Measurements from ENCODE around the gene INPP5D. TPM values are rescaled to one million over a fixed set of nuclear protein-coding genes. Genes with fewer than 3 reads are reported as not detected.
A peak's percentile ranks its signal among the peaks of the same experiment; 100 is the strongest.

Gene INPP5D
- total RNA-seq, 2 experiments from 2014 or later, result 79.5 to 92.6 TPM

DNA sequence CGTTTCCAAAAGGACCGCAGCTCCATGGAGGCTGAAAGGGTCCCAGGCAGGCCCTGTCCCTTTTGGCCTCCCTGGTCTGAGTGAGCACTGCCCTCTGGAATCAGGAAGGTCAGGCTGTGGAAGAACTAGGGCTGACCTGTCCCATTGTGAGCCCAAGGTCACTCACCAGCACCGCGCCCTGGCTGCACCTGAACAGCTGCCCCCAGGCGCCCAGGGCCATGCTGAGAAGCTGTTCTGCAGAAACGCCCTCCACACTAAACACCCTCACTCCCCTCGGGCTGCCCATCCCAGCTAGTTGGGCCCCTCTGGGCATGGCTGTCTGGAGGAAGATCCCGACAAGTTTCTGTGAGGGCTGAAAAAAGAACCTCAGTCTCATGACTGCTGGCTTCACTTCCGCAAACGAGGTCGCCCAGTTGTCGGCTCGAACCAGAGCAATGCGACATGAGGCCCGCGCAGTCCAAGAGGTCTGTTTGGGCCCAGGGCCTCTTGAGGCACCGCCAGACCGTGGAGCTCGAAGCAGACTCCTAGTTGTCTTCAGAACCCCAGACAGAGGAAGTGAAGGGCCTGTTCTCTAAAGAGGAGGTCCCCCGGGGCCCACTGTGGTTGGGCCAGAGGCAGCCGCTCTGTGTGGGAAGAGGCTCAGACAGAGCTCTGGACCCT lies 64.4 kb downstream of the INPP5D start:
- no peak for TF ChIP-seq CTCF (conservative IDR thresholded peaks at IDR 0.05; ENCODE audit: low read length)
- TF ChIP-seq EZH2phosphoT487 (IDR thresholded peaks at IDR 0.05; ENCODE audit: borderline replicate concordance, low read depth, low read length), result no peak
- Histone ChIP-seq H3K27ac (ENCODE audit: low read depth, low read length, poor library complexity, severe bottlenecking) (peak overlapping the region; percentile 80), H2AFZ (ENCODE audit: low read length) (peak overlapping the region; percentile 62; the same call in 1 of the 2 replicates), H3K4me3 (ENCODE audit: low read depth, low read length, poor library complexity, severe bottlenecking) (peak overlapping the region; percentile 57), H3K4me1 (ENCODE audit: insufficient read depth, low read length, poor library complexity, severe bottlenecking) (peaks cover 22% of the 10 kb centered on the region), H3K79me2 (ENCODE audit: insufficient read depth, low read depth, low read length) (peaks cover 6% of the 10 kb centered on the region; the same call in 1 of the 2 replicates), H3K9me2 (ENCODE audit: insufficient read depth, low read length) (no peaks in the 10 kb centered on the region), H3K9me3 (ENCODE audit: low read length) (no peaks in the 10 kb centered on the region), H4K20me1 (ENCODE audit: insufficient read depth, low read length) (no peaks in the 10 kb centered on the region), H3K4me2 (ENCODE audit: low read length) (peak overlapping the region; percentile 96), H3K36me3 (ENCODE audit: insufficient read depth, low read length) (peaks cover 75% of the 10 kb centered on the region)
- intact Hi-C loops (cut with micrococcal nuclease; ENCODE audit: unreplicated experiment), result loop anchor here (2.0 kb wide), 2 partner anchors 24 to 64 kb away; partner anchors contain the start of gene INPP5D
- peak; percentile 86 for DNase-seq (ENCODE audit: low spot score)
- POLR2A ChIA-PET, result interaction anchor here (1.1 to 1.8 kb wide), 3 partner anchors 11 to 64 kb away, joined by 3 to 7 read pairs (median 6); partner anchors contain the start of gene INPP5D
- CTCF ChIA-PET (ENCODE audit: unreplicated experiment), result no interaction called here
- BruUV-seq (replicated peaks), result no TSS peak

- BruUV-seq (replicated peaks), result no TSS peak
- Histone ChIP-seq H2AFZ (ENCODE audit: low read length) (no peak overlapping the region), H3K4me1 (ENCODE audit: insufficient read depth, low read length, poor library complexity, severe bottlenecking) (peaks cover 22% of the 10 kb centered on the region), H3K9me3 (ENCODE audit: low read length) (no peaks in the 10 kb centered on the region), H3K79me2 (ENCODE audit: insufficient read depth, low read depth, low read length) (peaks cover 4% of the 10 kb centered on the region; the same call in 1 of the 2 replicates), H3K36me3 (ENCODE audit: insufficient read depth, low read length) (peaks cover 80% of the 10 kb centered on the region), H4K20me1 (ENCODE audit: insufficient read depth, low read length) (no peaks in the 10 kb centered on the region), H3K27ac (ENCODE audit: low read depth, low read length, poor library complexity, severe bottlenecking) (peak overlapping the region; percentile 80), H3K4me3 (ENCODE audit: low read depth, low read length, poor library complexity, severe bottlenecking) (no peak overlapping the region), H3K9me2 (ENCODE audit: insufficient read depth, low read length) (no peaks in the 10 kb centered on the region), H3K4me2 (ENCODE audit: low read length) (peak overlapping the region; percentile 96)
- DNase-seq (ENCODE audit: low spot score), result no peak
- intact Hi-C loops (cut with micrococcal nuclease; ENCODE audit: unreplicated experiment), result loop anchor here (2.0 kb wide), 2 partner anchors 25 to 65 kb away; partner anchors contain the start of gene INPP5D
- ChIA-PET POLR2A (interaction anchor here (1.3 to 1.8 kb wide), 2 partner anchors 10 to 65 kb away, joined by 6 to 7 read pairs; partner anchors contain the start of gene INPP5D), CTCF (ENCODE audit: unreplicated experiment) (no interaction called here)
- TF ChIP-seq CTCF (conservative IDR thresholded peaks at IDR 0.05; ENCODE audit: low read length) (no peak), EZH2phosphoT487 (IDR thresholded peaks at IDR 0.05; ENCODE audit: borderline replicate concordance, low read depth, low read length) (no peak)
These were observed 65.4 kb downstream of the INPP5D start for GRCh38 chr2:233125455-233126065.

Measured in OCI-LY7 (cell line).